ENCODE results near the gene CBY3. TPM values are rescaled to one million over a fixed set of nuclear protein-coding genes. Genes with fewer than 3 reads are reported as not detected.

Gene CBY3
- total and polyA plus RNA-seq, 2 of the 13 experiments (the other 11 are each of a cell fraction or from before 2014, with no cell fraction given): not detected

DNA sequence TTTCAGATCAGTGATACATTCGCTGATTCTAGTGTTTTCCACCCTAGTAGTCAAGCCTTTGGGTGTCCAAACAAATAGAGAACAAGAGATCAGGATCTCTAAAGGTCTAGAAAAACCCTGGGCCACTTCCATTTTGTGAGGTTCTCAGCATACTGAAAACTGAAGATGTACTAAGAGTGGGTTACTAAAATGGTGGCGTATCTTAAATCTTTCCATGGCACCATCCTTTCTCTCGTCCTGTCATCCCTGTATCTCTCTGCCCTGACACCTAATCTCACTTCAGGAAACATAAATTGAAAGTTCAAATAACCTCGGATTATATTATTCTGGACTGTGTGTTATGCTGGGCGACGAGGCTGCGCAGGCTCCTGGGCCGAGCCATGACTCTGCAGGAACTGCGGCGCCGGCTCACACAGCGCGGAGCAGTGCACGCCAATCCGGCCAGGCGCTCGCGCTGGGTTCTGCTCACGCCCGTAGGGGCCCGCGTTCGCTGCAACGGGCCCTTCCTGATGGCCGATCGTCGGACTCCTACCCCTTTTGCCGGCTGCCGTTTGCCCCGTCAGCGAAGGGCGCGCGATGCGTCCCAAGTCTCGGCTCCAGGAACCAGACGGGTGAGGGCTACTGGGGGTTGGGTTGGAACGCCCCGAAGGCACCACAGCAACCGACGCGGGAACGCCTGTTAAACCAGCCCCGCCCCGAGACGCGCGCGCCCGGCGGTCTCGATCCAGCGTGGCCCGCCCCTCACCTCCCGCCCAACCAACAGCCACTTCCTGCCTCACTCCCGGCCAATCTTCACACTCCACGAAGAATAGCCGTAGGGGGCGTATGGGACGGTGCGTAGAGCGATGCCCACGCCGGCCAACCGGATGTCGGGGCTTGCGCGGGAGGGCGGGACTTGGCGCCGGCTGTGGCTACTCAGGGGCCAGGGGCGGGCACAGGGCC lies 17.4 kb upstream of the CBY3 start (continued):
- TF ChIP-seq, protein P1, sequence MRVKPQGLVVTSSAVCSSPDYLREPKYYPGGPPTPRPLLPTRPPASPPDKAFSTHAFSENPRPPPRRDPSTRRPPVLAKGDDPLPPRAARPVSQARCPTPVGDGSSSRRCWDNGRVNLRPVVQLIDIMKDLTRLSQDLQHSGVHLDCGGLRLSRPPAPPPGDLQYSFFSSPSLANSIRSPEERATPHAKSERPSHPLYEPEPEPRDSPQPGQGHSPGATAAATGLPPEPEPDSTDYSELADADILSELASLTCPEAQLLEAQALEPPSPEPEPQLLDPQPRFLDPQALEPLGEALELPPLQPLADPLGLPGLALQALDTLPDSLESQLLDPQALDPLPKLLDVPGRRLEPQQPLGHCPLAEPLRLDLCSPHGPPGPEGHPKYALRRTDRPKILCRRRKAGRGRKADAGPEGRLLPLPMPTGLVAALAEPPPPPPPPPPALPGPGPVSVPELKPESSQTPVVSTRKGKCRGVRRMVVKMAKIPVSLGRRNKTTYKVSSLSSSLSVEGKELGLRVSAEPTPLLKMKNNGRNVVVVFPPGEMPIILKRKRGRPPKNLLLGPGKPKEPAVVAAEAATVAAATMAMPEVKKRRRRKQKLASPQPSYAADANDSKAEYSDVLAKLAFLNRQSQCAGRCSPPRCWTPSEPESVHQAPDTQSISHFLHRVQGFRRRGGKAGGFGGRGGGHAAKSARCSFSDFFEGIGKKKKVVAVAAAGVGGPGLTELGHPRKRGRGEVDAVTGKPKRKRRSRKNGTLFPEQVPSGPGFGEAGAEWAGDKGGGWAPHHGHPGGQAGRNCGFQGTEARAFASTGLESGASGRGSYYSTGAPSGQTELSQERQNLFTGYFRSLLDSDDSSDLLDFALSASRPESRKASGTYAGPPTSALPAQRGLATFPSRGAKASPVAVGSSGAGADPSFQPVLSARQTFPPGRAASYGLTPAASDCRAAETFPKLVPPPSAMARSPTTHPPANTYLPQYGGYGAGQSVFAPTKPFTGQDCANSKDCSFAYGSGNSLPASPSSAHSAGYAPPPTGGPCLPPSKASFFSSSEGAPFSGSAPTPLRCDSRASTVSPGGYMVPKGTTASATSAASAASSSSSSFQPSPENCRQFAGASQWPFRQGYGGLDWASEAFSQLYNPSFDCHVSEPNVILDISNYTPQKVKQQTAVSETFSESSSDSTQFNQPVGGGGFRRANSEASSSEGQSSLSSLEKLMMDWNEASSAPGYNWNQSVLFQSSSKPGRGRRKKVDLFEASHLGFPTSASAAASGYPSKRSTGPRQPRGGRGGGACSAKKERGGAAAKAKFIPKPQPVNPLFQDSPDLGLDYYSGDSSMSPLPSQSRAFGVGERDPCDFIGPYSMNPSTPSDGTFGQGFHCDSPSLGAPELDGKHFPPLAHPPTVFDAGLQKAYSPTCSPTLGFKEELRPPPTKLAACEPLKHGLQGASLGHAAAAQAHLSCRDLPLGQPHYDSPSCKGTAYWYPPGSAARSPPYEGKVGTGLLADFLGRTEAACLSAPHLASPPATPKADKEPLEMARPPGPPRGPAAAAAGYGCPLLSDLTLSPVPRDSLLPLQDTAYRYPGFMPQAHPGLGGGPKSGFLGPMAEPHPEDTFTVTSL (CRISPR knock-in tag; IDR thresholded peaks at IDR 0.05; ENCODE audit: borderline replicate concordance): peak; percentile 76
- TF ChIP-seq ZBTB21 (CRISPR knock-in tag; IDR thresholded peaks at IDR 0.05) (no peak), SRSF4 (IDR thresholded peaks at IDR 0.05; ENCODE audit: low read depth, low read length, poor library complexity, severe bottlenecking) (peak; percentile 70), MEIS1 (CRISPR knock-in tag; IDR thresholded peaks at IDR 0.05; ENCODE audit: borderline replicate concordance) (no peak; the same call in 1 of the 2 replicates), AGO1 (IDR thresholded peaks at IDR 0.05; ENCODE audit: low read depth, low read length, poor library complexity, severe bottlenecking) (peak; percentile 45), ZNF652 (CRISPR knock-in tag; IDR thresholded peaks at IDR 0.05; ENCODE audit: borderline replicate concordance, low read depth) (no peak), THYN1 (CRISPR knock-in tag; IDR thresholded peaks at IDR 0.05; ENCODE audit: borderline replicate concordance, low read depth) (peak; percentile 47; the same call in 1 of the 2 replicates), HIVEP1 (CRISPR knock-in tag; IDR thresholded peaks at IDR 0.05) (no peak)
- TF ChIP-seq, protein P2, sequence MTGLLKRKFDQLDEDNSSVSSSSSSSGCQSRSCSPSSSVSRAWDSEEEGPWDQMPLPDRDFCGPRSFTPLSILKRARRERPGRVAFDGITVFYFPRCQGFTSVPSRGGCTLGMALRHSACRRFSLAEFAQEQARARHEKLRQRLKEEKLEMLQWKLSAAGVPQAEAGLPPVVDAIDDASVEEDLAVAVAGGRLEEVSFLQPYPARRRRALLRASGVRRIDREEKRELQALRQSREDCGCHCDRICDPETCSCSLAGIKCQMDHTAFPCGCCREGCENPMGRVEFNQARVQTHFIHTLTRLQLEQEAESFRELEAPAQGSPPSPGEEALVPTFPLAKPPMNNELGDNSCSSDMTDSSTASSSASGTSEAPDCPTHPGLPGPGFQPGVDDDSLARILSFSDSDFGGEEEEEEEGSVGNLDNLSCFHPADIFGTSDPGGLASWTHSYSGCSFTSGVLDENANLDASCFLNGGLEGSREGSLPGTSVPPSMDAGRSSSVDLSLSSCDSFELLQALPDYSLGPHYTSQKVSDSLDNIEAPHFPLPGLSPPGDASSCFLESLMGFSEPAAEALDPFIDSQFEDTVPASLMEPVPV (CRISPR knock-in tag; IDR thresholded peaks at IDR 0.05): no peak; the same call in none of the 2 replicates
- TF ChIP-seq, protein P3, sequence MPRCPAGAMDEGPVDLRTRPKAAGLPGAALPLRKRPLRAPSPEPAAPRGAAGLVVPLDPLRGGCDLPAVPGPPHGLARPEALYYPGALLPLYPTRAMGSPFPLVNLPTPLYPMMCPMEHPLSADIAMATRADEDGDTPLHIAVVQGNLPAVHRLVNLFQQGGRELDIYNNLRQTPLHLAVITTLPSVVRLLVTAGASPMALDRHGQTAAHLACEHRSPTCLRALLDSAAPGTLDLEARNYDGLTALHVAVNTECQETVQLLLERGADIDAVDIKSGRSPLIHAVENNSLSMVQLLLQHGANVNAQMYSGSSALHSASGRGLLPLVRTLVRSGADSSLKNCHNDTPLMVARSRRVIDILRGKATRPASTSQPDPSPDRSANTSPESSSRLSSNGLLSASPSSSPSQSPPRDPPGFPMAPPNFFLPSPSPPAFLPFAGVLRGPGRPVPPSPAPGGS (CRISPR knock-in tag; IDR thresholded peaks at IDR 0.05): no peak
- TF ChIP-seq, protein P4, sequence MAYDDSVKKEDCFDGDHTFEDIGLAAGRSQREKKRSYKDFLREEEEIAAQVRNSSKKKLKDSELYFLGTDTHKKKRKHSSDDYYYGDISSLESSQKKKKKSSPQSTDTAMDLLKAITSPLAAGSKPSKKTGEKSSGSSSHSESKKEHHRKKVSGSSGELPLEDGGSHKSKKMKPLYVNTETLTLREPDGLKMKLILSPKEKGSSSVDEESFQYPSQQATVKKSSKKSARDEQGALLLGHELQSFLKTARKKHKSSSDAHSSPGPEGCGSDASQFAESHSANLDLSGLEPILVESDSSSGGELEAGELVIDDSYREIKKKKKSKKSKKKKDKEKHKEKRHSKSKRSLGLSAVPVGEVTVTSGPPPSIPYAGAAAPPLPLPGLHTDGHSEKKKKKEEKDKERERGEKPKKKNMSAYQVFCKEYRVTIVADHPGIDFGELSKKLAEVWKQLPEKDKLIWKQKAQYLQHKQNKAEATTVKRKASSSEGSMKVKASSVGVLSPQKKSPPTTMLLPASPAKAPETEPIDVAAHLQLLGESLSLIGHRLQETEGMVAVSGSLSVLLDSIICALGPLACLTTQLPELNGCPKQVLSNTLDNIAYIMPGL (CRISPR knock-in tag; IDR thresholded peaks at IDR 0.05; ENCODE audit: borderline replicate concordance in 1 of 2, low read depth in 1 of 2): peak in 1 of 2 experiments; percentile 78; a peak in 3 of 4 replicates
- TF ChIP-seq, protein P5, sequence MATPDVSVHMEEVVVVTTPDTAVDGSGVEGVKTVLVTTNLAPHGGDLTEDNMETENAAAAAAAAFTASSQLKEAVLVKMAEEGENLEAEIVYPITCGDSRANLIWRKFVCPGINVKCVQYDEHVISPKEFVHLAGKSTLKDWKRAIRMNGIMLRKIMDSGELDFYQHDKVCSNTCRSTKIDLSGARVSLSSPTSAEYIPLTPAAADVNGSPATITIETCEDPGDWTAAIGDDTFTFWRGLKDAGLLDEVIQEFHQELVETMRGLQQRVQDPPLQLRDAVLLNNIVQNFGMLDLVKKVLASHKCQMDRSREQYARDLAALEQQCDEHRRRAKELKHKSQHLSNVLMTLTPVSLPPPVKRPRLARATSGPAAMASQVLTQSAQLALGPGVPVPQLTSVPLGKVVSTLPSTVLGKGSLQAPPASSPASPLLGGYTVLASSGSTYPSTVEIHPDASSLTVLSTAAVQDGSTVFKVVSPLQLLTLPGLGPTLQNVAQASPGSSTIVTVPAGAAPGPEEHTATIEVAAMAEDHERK (CRISPR knock-in tag; IDR thresholded peaks at IDR 0.05; ENCODE audit: low read depth): peak; percentile 71; the same call in 1 of the 2 replicates

All from HepG2 (cell line).